ENCODE measurements around the gene PBLD.

PBLD gene

DNA sequence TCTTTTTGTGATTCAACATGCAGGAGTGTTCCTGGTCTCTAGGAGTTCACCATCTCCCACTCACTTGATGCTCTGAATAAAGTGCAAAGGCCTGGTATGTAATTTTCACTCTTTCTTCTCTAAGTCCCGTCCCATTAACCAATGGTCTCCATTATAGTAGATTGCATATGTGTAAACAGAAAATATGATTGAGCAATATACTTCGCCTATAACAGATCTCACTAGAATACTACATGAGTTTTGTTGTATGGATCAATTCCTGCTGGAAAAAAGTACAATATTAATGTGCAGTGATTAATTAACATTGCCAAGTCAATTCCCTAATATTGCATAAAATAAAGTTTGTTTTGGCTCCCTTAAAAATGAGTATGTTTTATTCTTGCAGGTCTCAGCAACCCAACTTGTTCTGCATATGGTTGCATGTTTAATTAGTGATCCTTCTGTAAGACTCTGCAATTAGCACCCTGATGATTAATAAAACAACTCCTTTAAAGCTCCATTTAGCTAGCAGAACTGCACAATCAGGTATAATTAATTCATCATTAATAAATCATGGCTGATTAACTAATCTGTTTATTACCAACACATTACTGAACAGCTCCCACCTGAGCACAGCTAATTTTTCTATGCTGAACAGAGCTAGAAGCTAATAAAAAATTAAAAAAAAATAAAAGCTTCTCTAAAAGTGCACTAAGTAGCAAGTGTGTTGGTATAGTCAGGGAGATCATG, 63.0 kb downstream of the PBLD start:
- TF ChIP-seq CTCF (IDR thresholded peaks at IDR 0.05; ENCODE audit: borderline replicate concordance, insufficient read depth, low read depth, low read length) = no peak
- H3K4me3 ChIP-seq (ENCODE audit: low read depth, low read length) = no peak overlapping the region

DNA sequence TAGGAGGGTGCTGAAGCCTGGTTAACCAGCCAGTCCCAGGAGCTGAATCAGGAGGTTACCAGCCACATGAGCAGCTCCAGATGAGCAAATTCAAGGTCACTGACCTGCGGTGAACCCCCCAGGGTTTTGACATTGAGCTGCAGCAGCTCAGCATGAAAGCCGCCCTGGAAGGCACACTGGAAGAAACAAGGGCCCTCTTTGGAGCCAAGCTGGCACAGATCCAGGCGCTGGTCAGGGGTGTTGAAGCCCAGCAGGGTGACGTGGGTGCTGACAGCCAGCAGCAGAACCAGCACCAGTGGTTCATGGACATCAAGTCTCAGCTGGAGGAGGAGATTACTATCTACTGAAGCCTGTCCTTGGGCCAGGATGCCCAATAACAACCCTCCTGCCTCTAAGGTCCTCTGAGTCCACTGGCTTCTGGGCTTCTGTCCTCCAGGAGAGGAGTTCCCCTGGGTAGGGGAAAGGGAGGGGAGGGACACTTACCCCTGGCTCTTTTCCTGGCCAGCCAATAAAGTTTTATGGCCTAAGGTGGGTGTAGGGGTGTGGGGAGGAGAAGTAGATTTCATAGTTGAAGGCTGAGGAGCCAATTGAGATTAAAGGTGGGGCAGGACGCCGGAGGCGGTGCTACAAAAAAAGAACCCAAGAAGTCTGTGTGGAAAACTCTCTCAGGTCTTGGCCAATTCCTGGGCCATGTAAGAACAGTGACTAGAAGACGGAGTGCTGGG, 71.4 kb downstream of the PBLD start:
- no peak for TF ChIP-seq CTCF (IDR thresholded peaks at IDR 0.05; ENCODE audit: borderline replicate concordance, insufficient read depth, low read depth, low read length)
- H3K4me3 ChIP-seq (ENCODE audit: low read depth, low read length) = no peak overlapping the region

- H3K4me3 ChIP-seq (ENCODE audit: low read depth, low read length) = no peak overlapping the region
- no peak for TF ChIP-seq CTCF (IDR thresholded peaks at IDR 0.05; ENCODE audit: borderline replicate concordance, insufficient read depth, low read depth, low read length)
Measured at GRCh38 chr10:68253346-68253745, 79.4 kb downstream of the PBLD start.

GRCh38 chr10:68251625-68252495, 80.9 kb downstream of the PBLD start:
- no peak overlapping the region for H3K4me3 ChIP-seq (ENCODE audit: low read depth, low read length)
- TF ChIP-seq CTCF (IDR thresholded peaks at IDR 0.05; ENCODE audit: borderline replicate concordance, insufficient read depth, low read depth, low read length) = no peak

DNA sequence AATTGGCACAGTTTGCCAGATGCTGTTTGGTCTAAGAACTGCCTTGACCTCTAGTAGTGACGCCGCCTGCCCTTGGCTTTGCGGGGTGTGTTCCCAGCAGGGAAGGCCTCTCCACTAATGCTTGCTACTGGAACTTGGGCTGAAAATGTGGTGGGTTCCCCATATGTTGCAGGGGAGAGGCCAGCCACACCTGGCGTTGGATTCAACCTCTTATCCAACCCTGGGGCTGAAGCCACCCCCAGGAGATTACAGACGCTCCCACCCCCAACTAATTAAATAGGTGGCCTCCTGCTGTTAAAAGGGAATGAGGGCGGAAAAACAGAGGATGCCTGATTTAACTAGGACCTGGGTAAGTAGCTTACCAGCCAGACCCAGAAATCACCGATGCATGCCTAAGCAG, 81.6 kb downstream of the PBLD start:
- no peak overlapping the region for H3K4me3 ChIP-seq (ENCODE audit: low read depth, low read length)
- no peak for TF ChIP-seq CTCF (IDR thresholded peaks at IDR 0.05; ENCODE audit: borderline replicate concordance, insufficient read depth, low read depth, low read length)

DNA sequence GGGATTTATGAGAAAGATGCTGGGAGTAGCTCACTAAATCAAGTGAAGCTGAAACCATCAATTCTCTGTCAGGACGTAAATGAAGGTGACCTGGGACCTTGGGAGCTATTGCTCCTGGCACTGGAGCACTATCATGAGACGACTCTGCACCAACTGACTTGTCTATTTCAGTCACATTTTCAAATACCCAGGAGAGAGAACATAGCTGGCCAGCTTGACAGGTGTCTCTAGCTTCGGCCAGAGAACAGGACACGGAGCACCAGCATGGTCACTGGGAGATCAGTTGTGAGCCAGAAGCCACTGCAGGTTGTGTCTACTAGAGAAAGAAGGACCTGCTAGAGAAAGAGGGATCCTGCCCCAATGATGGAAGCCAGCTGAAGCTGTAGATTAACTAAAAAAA, 83.4 kb downstream of the PBLD start:
- no peak for TF ChIP-seq CTCF (IDR thresholded peaks at IDR 0.05; ENCODE audit: borderline replicate concordance, insufficient read depth, low read depth, low read length)
- H3K4me3 ChIP-seq (ENCODE audit: low read depth, low read length) = no peak overlapping the region
